HG03060 (cell line): ENCODE data around the gene ALKBH1.
"Not testable (repeated sequence)": the region's sequence is repeated elsewhere in the genome, so short reads cannot be mapped to it uniquely, and the experiment has no call there.

Experiments used
- ATAC-seq: cut with Tn5 transposase; IDR thresholded peaks from one replicate; pipeline ENCODE4 v1.9.1; 2021; ENCODE audit warnings: low read depth, moderate number of reproducible peaks; ENCODE audit not compliant: unreplicated experiment

Gene ALKBH1

GRCh38 chr14:77681196-77682157 lies 26.3 kb downstream of the ALKBH1 start:
- ATAC-seq, result no peak

GRCh38 chr14:77674931-77675330 lies 32.9 kb downstream of the ALKBH1 start:
- ATAC-seq, result no peak

GRCh38 chr14:77673193-77673592 lies 34.6 kb downstream of the ALKBH1 start:
- ATAC-seq, result no peak

GRCh38 chr14:77667331-77667730 lies 40.5 kb downstream of the ALKBH1 start:
- no peak for ATAC-seq

GRCh38 chr14:77663293-77663692 lies 44.5 kb downstream of the ALKBH1 start:
- ATAC-seq, result no peak

GRCh38 chr14:77661562-77661961 lies 46.3 kb downstream of the ALKBH1 start:
- ATAC-seq, result not testable (repeated sequence)

- no peak for ATAC-seq
These were observed 47.1 kb downstream of the ALKBH1 start for GRCh38 chr14:77660754-77661153.

GRCh38 chr14:77659831-77660230 lies 48.0 kb downstream of the ALKBH1 start:
- no peak for ATAC-seq

GRCh38 chr14:77657280-77657679 lies 50.5 kb downstream of the ALKBH1 start:
- ATAC-seq, result no peak

GRCh38 chr14:77654001-77654441 lies 53.8 kb downstream of the ALKBH1 start:
- no peak for ATAC-seq

- no peak for ATAC-seq
These were observed 58.5 kb downstream of the ALKBH1 start for GRCh38 chr14:77649326-77649725.

- no peak for ATAC-seq
These were observed 59.2 kb downstream of the ALKBH1 start for GRCh38 chr14:77648520-77649200.

GRCh38 chr14:77647853-77648252 lies 60.0 kb downstream of the ALKBH1 start:
- no peak for ATAC-seq

GRCh38 chr14:77646907-77647306 lies 60.9 kb downstream of the ALKBH1 start:
- no peak for ATAC-seq

- ATAC-seq, result no peak
These were observed 62.1 kb downstream of the ALKBH1 start for GRCh38 chr14:77645520-77646230.

GRCh38 chr14:77642407-77642806 lies 65.4 kb downstream of the ALKBH1 start:
- no peak for ATAC-seq

- ATAC-seq, result no peak
These were observed 66.1 kb downstream of the ALKBH1 start for GRCh38 chr14:77641534-77642341.

GRCh38 chr14:77640756-77641533 lies 66.9 kb downstream of the ALKBH1 start:
- no peak for ATAC-seq

GRCh38 chr14:77638771-77639171 lies 69.1 kb downstream of the ALKBH1 start:
- no peak for ATAC-seq
